ENCODE data around the gene UBTF. TPM values are rescaled to one million over a fixed set of nuclear protein-coding genes. Genes with fewer than 3 reads are reported as not detected.
"Not testable (repeated sequence)": the region's sequence is repeated elsewhere in the genome, so short reads cannot be mapped to it uniquely, and the experiment has no call there.

UBTF gene
- polyA plus RNA-seq, 12 donors, result 54.5 to 112 (median 71.6) TPM; not detected in 1

- DNase-seq, result no peak
Observed at GRCh38 chr17:44249501-44250246, 30.2 kb upstream of the UBTF start.

GRCh38 chr17:44247876-44248736, 28.6 kb upstream of the UBTF start:
- no peak for DNase-seq

GRCh38 chr17:44247440-44247841, 28.0 kb upstream of the UBTF start:
- peak; percentile 25 for DNase-seq

GRCh38 chr17:44241106-44241624, 21.7 kb upstream of the UBTF start:
- DNase-seq, result no peak

- not testable (repeated sequence) for DNase-seq
Observed at GRCh38 chr17:44237886-44238285, 18.4 kb upstream of the UBTF start.

- no peak for DNase-seq
Observed at GRCh38 chr17:44236444-44236991, 17.0 kb upstream of the UBTF start.

- DNase-seq, result no peak
Observed at GRCh38 chr17:44235583-44235936, 16.1 kb upstream of the UBTF start.

GRCh38 chr17:44233582-44233981, 14.1 kb upstream of the UBTF start:
- DNase-seq, result no peak

- DNase-seq, result no peak
Observed at GRCh38 chr17:44232061-44232460, 12.6 kb upstream of the UBTF start.

GRCh38 chr17:44230140-44230539, 10.7 kb upstream of the UBTF start:
- no peak for DNase-seq

- DNase-seq, result no peak
Observed at GRCh38 chr17:44229090-44229489, 9.6 kb upstream of the UBTF start.

GRCh38 chr17:44223541-44224071, 4.1 kb upstream of the UBTF start:
- DNase-seq, result no peak

GRCh38 chr17:44222112-44222869, 2.8 kb upstream of the UBTF start:
- no peak for DNase-seq

- no peak for DNase-seq
Observed at GRCh38 chr17:44221862-44222111, 2.3 kb upstream of the UBTF start.

GRCh38 chr17:44221084-44221861, 1.8 kb upstream of the UBTF start:
- DNase-seq, result peak; percentile 86

GRCh38 chr17:44220213-44221083, 973 bp upstream of the UBTF start:
- DNase-seq, result peak; percentile 48

- peak; percentile 61 for DNase-seq
Observed at GRCh38 chr17:44219108-44219615, 313 bp downstream of the UBTF start.

- peak; percentile 93 for DNase-seq
Observed at GRCh38 chr17:44218344-44219107, 949 bp downstream of the UBTF start.
